ENCODE data around the gene CADM2. TPM values are rescaled to one million over a fixed set of nuclear protein-coding genes. Genes with fewer than 3 reads are reported as not detected.

CADM2 gene
- total RNA-seq, 2 donors from 2014 or later, result 0.27 to 11.7 TPM

DNA sequence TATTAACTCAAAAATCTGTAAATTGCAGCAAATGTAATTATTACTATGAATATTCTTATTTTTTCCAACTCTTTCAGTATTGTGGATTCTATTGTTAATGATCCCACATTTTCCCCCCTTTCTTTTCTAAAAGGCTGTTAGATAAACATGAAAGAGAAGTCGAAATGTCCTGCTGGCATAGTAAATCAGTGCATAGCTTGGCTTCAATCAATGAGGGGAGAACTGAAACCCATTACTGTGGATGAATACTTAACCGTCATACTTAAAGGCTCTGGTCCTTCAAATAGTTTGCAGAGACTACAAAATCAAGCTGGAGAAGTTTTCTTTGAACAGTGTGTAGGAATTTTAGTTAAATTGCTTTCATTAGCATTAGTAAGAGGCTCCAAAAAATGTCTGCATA is 667.9 kb downstream of the CADM2 start:
- Histone ChIP-seq H3K27me3 (replicated peaks; ENCODE audit: insufficient read depth) (no peaks in the 10 kb centered on the region), H3K4me1 (replicated peaks) (no peaks in the 10 kb centered on the region), H3K4me3 (no peak overlapping the region), H3K27ac (no peak overlapping the region), H3K36me3 (no peaks in the 10 kb centered on the region), H3K9me3 (no peaks in the 10 kb centered on the region)
- TF ChIP-seq POLR2A (IDR thresholded peaks at IDR 0.05) (no peak), POLR2AphosphoS5 (IDR thresholded peaks at IDR 0.05) (no peak)
- TF ChIP-seq, protein P1, sequence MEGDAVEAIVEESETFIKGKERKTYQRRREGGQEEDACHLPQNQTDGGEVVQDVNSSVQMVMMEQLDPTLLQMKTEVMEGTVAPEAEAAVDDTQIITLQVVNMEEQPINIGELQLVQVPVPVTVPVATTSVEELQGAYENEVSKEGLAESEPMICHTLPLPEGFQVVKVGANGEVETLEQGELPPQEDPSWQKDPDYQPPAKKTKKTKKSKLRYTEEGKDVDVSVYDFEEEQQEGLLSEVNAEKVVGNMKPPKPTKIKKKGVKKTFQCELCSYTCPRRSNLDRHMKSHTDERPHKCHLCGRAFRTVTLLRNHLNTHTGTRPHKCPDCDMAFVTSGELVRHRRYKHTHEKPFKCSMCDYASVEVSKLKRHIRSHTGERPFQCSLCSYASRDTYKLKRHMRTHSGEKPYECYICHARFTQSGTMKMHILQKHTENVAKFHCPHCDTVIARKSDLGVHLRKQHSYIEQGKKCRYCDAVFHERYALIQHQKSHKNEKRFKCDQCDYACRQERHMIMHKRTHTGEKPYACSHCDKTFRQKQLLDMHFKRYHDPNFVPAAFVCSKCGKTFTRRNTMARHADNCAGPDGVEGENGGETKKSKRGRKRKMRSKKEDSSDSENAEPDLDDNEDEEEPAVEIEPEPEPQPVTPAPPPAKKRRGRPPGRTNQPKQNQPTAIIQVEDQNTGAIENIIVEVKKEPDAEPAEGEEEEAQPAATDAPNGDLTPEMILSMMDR (IDR thresholded peaks at IDR 0.05), result no peak
- intact Hi-C loops (cut with DNase I), result no loop called here
- 19% methylated on average over 2 of the region's 2 CpGs for WGBS
- no peak for DNase-seq (ENCODE audit: low spot score)

DNA sequence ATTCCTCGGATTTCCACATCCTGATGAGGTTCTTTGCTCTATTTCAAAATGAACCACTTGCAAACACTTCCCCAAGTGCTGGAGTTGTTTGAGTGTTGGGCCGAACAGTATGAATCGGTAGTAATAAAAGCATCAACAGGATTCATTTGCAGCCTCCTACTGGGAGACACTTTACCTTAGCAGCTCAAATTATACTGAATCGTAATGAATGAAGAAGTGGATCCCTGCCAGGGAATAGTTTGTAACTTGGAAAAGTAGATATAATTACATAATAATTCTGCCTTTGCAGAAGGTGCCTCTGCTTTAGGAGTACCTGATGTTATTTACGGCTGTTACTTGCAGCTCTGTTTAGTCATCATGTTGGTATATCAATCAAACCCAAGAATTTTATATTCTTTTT is 669.1 kb downstream of the CADM2 start:
- no peaks in the 10 kb centered on the region for H3K9me3 ChIP-seq
- H3K36me3 ChIP-seq, result no peaks in the 10 kb centered on the region
- TF ChIP-seq, protein P1 (IDR thresholded peaks at IDR 0.05), result no peak
- no peak for TF ChIP-seq POLR2AphosphoS5 (IDR thresholded peaks at IDR 0.05)
- no peak for TF ChIP-seq POLR2A (IDR thresholded peaks at IDR 0.05)
- no peak for DNase-seq (ENCODE audit: low spot score)
- H3K4me3 ChIP-seq, result no peak overlapping the region
- H3K4me1 ChIP-seq (replicated peaks), result no peaks in the 10 kb centered on the region
- WGBS, result 76% methylated on average over 5 of the region's 5 CpGs
- no peaks in the 10 kb centered on the region for H3K27me3 ChIP-seq (replicated peaks; ENCODE audit: insufficient read depth)
- no peak overlapping the region for H3K27ac ChIP-seq
- intact Hi-C loops (cut with DNase I), result no loop called here

DNA sequence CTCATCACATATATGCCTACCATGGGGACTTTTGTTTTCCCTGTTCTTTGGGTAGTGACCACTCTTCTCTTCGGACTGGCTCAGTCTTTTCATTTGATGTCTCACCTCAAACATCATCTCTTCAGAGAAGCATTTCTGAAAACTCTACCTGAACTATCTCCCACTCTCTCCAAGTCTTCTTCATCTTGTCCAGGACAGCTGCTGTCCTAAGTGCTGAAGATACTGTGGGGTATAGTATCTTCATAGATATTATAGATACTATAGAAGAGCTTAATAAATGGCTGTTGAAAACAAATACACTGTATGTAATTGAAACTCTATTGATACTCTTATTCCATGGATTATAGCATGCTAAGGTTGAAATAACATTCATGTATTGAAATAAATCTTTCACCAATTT is 672.3 kb downstream of the CADM2 start:
- intact Hi-C loops (cut with DNase I), result no loop called here
- DNase-seq (ENCODE audit: low spot score), result no peak
- 91% methylated on average over 1 of the region's 1 CpG for WGBS
- H3K36me3 ChIP-seq, result no peaks in the 10 kb centered on the region
- TF ChIP-seq, protein P1 (IDR thresholded peaks at IDR 0.05), result no peak
- no peak for TF ChIP-seq POLR2A (IDR thresholded peaks at IDR 0.05)
- TF ChIP-seq POLR2AphosphoS5 (IDR thresholded peaks at IDR 0.05), result no peak
- no peaks in the 10 kb centered on the region for H3K27me3 ChIP-seq (replicated peaks; ENCODE audit: insufficient read depth)
- H3K4me1 ChIP-seq (replicated peaks), result no peaks in the 10 kb centered on the region
- no peak overlapping the region for H3K27ac ChIP-seq
- H3K4me3 ChIP-seq, result no peak overlapping the region
- H3K9me3 ChIP-seq, result no peaks in the 10 kb centered on the region

DNA sequence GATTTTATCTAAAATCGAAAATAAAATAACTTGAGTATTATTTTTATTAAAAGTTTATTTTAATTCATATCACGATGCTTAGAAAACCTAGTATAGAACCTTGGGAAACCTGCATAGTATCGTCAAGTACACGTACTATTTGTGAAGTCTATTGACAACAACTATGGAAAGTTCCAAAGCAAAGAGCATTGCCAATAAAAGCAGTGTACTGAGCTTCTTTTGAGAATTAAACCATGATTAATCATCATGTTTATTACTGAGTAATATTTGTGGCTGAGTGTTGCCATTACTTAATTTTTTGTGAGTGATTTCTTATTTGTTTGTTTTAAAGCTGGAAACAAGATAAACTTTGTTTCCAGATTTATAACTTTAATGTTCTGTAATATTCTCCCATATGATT is 674.1 kb downstream of the CADM2 start:
- DNase-seq (ENCODE audit: low spot score), result no peak
- no peaks in the 10 kb centered on the region for H3K9me3 ChIP-seq
- no peak overlapping the region for H3K27ac ChIP-seq
- H3K4me3 ChIP-seq, result no peak overlapping the region
- no peaks in the 10 kb centered on the region for H3K36me3 ChIP-seq
- WGBS, result 91% methylated on average over 4 of the region's 4 CpGs
- intact Hi-C loops (cut with DNase I), result no loop called here
- H3K4me1 ChIP-seq (replicated peaks), result no peaks in the 10 kb centered on the region
- H3K27me3 ChIP-seq (replicated peaks; ENCODE audit: insufficient read depth), result no peaks in the 10 kb centered on the region
- TF ChIP-seq POLR2AphosphoS5 (IDR thresholded peaks at IDR 0.05) (no peak), POLR2A (IDR thresholded peaks at IDR 0.05) (no peak)
- TF ChIP-seq, protein P1 (IDR thresholded peaks at IDR 0.05), result no peak

GRCh38 chr3:85652360-85652759 is 693.6 kb downstream of the CADM2 start:
- Histone ChIP-seq H3K4me1 (replicated peaks) (no peaks in the 10 kb centered on the region), H3K36me3 (no peaks in the 10 kb centered on the region), H3K4me3 (no peak overlapping the region), H3K9me3 (no peaks in the 10 kb centered on the region), H3K27ac (no peak overlapping the region), H3K27me3 (replicated peaks; ENCODE audit: insufficient read depth) (no peaks in the 10 kb centered on the region)
- intact Hi-C loops (cut with DNase I), result no loop called here
- 96% methylated on average over 1 of the region's 1 CpG for WGBS
- DNase-seq (ENCODE audit: low spot score), result no peak
- TF ChIP-seq POLR2AphosphoS5 (IDR thresholded peaks at IDR 0.05), result no peak
- TF ChIP-seq, protein P1 (IDR thresholded peaks at IDR 0.05), result no peak
- no peak for TF ChIP-seq POLR2A (IDR thresholded peaks at IDR 0.05)

Data from prostate gland (tissue), 2 donors.